DMS153 treated with DMSO at 0.1 percent for 48 hours (cell line): Measurements from ENCODE around the gene ARSI.

Source experiments
- DNase-seq: peaks from one replicate; lab custom pipeline; 2025; ENCODE audit not compliant: unreplicated experiment; lab: John Stamatoyannopoulos, UW

ARSI gene

GRCh38 chr5:150302301-150303069, at the start of gene ARSI:
TSS of gene ARSI (minus strand) at chr5:150302905. CDS start at chr5:150302373, 532 bp downstream.
- no peak for DNase-seq

- DNase-seq, result no peak
Measured at GRCh38 chr5:150350524-150351344, 48.0 kb upstream of the ARSI start.

GRCh38 chr5:150349681-150350275, 47.1 kb upstream of the ARSI start:
- no peak for DNase-seq

- DNase-seq, result no peak
Measured at GRCh38 chr5:150347451-150347850, 44.7 kb upstream of the ARSI start.

- no peak for DNase-seq
Measured at GRCh38 chr5:150347003-150347402, 44.3 kb upstream of the ARSI start.

- DNase-seq, result no peak
Measured at GRCh38 chr5:150346592-150346991, 43.9 kb upstream of the ARSI start.

- DNase-seq, result no peak
Measured at GRCh38 chr5:150345716-150346115, 43.0 kb upstream of the ARSI start.

GRCh38 chr5:150343994-150344631, 41.4 kb upstream of the ARSI start:
- DNase-seq, result no peak

- no peak for DNase-seq
Measured at GRCh38 chr5:150342583-150342982, 39.9 kb upstream of the ARSI start.

GRCh38 chr5:150341989-150342388, 39.3 kb upstream of the ARSI start:
- no peak for DNase-seq

GRCh38 chr5:150341331-150341730, 38.6 kb upstream of the ARSI start:
- no peak for DNase-seq

GRCh38 chr5:150340614-150341255, 38.0 kb upstream of the ARSI start:
- no peak for DNase-seq

- no peak for DNase-seq
Measured at GRCh38 chr5:150339841-150340240, 37.1 kb upstream of the ARSI start.

GRCh38 chr5:150339165-150339564, 36.5 kb upstream of the ARSI start:
- no peak for DNase-seq

- DNase-seq, result no peak
Measured at GRCh38 chr5:150338546-150338945, 35.8 kb upstream of the ARSI start.

GRCh38 chr5:150335778-150336177, 33.1 kb upstream of the ARSI start:
- DNase-seq, result no peak

- no peak for DNase-seq
Measured at GRCh38 chr5:150333400-150333799, 30.7 kb upstream of the ARSI start.

GRCh38 chr5:150329881-150330876, 27.5 kb upstream of the ARSI start:
- no peak for DNase-seq

GRCh38 chr5:150329038-150329437, 26.3 kb upstream of the ARSI start:
- DNase-seq, result no peak

- DNase-seq, result no peak
Measured at GRCh38 chr5:150328515-150328914, 25.8 kb upstream of the ARSI start.
